Measurements from ENCODE around the gene NPTX1.

DNA sequence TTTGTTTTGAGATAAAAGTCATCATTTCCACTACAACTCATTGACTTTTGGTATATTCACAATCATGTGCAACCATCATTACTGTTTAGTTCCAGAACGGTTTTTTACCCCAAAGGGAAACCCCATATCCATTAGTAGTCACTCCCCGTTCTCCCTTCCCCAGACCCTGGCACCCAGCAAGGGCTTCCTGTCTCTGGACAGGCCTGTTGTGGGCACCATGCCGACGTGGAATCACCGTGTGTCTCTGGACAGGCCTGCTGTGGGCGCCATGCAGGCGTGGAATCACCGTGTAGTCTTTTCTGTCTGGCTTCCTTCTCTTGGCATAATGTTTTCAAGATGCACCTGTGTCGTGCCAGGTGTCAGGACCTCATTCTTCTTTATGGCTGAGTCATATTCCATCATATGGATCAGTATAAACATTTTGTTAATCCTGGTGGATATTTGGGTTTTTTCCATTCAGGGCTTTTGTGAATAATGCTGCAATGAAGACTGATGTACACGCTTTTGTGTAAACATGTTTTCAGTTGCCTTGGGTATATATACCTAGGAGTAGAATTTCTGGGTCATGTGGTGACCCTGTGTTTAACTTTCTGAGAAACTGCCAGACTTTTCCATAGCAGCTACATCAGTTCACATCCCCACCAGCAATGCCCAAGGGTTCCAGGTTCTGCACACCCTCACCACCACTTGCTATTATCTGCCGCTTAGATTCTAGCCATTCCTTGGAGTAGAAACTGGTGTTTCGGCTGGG lies 42.3 kb downstream of the NPTX1 start:
- TF ChIP-seq POLR2A (IDR thresholded peaks at IDR 0.05; ENCODE audit: low read length): no peak
- TF ChIP-seq CBX8 (IDR thresholded peaks at IDR 0.05): no peak
- TF ChIP-seq RARB (CRISPR knock-in tag; IDR thresholded peaks at IDR 0.05): no peak
- TF ChIP-seq KDM1A (IDR thresholded peaks at IDR 0.05; ENCODE audit: low read depth): no peak
- TF ChIP-seq, protein P1, sequence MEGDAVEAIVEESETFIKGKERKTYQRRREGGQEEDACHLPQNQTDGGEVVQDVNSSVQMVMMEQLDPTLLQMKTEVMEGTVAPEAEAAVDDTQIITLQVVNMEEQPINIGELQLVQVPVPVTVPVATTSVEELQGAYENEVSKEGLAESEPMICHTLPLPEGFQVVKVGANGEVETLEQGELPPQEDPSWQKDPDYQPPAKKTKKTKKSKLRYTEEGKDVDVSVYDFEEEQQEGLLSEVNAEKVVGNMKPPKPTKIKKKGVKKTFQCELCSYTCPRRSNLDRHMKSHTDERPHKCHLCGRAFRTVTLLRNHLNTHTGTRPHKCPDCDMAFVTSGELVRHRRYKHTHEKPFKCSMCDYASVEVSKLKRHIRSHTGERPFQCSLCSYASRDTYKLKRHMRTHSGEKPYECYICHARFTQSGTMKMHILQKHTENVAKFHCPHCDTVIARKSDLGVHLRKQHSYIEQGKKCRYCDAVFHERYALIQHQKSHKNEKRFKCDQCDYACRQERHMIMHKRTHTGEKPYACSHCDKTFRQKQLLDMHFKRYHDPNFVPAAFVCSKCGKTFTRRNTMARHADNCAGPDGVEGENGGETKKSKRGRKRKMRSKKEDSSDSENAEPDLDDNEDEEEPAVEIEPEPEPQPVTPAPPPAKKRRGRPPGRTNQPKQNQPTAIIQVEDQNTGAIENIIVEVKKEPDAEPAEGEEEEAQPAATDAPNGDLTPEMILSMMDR (IDR thresholded peaks at IDR 0.05): no peak
- no peak for TF ChIP-seq TP53 (CRISPR knock-in tag; IDR thresholded peaks at IDR 0.05)
- TF ChIP-seq, protein P2, sequence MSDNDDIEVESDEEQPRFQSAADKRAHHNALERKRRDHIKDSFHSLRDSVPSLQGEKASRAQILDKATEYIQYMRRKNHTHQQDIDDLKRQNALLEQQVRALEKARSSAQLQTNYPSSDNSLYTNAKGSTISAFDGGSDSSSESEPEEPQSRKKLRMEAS (IDR thresholded peaks at IDR 0.05): no peak
- TF ChIP-seq, protein P3, sequence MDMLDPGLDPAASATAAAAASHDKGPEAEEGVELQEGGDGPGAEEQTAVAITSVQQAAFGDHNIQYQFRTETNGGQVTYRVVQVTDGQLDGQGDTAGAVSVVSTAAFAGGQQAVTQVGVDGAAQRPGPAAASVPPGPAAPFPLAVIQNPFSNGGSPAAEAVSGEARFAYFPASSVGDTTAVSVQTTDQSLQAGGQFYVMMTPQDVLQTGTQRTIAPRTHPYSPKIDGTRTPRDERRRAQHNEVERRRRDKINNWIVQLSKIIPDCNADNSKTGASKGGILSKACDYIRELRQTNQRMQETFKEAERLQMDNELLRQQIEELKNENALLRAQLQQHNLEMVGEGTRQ (IDR thresholded peaks at IDR 0.05): no peak
- TF ChIP-seq CHD2 (IDR thresholded peaks at IDR 0.05; ENCODE audit: low read length, partially characterized antibody): no peak
- TF ChIP-seq, protein P4, sequence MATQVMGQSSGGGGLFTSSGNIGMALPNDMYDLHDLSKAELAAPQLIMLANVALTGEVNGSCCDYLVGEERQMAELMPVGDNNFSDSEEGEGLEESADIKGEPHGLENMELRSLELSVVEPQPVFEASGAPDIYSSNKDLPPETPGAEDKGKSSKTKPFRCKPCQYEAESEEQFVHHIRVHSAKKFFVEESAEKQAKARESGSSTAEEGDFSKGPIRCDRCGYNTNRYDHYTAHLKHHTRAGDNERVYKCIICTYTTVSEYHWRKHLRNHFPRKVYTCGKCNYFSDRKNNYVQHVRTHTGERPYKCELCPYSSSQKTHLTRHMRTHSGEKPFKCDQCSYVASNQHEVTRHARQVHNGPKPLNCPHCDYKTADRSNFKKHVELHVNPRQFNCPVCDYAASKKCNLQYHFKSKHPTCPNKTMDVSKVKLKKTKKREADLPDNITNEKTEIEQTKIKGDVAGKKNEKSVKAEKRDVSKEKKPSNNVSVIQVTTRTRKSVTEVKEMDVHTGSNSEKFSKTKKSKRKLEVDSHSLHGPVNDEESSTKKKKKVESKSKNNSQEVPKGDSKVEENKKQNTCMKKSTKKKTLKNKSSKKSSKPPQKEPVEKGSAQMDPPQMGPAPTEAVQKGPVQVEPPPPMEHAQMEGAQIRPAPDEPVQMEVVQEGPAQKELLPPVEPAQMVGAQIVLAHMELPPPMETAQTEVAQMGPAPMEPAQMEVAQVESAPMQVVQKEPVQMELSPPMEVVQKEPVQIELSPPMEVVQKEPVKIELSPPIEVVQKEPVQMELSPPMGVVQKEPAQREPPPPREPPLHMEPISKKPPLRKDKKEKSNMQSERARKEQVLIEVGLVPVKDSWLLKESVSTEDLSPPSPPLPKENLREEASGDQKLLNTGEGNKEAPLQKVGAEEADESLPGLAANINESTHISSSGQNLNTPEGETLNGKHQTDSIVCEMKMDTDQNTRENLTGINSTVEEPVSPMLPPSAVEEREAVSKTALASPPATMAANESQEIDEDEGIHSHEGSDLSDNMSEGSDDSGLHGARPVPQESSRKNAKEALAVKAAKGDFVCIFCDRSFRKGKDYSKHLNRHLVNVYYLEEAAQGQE (IDR thresholded peaks at IDR 0.05): no peak
- TF ChIP-seq EP300 (IDR thresholded peaks at IDR 0.05): no peak
